GM11168 (cell line): ENCODE data around the gene POLR3E.
"Not testable (repeated sequence)": the region's sequence is repeated elsewhere in the genome, so short reads cannot be mapped to it uniquely, and the experiment has no call there.

Source experiments
- in situ Hi-C: fragments of 300-500 bp; cut with MboI; formaldehyde crosslinking; loops from one replicate; pipeline ENCODE4 v1.12.0; 2022; ENCODE audit warnings: low sequenced_read_pairs; ENCODE audit not compliant: unreplicated experiment

Gene POLR3E

DNA sequence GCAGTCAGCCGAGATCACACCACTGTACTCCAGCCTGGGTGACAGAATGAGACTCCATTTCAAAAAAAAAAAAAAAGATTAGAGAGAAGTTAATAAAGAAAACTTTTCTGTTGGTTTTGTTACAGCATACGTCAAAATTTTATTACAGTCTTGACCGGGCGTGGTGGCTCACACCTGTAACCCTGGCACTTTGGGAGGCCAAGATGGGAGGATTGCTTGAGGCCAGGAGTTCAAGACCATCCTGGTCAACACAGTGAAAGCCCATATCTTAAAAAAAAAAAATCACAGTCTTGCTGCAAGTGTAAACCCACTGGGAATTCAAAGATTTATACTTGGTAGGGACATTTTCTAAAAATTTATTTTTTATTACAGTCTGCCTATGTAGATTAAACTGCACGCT is 6.2 kb upstream of the POLR3E start:
- in situ Hi-C loops: no loop called here

DNA sequence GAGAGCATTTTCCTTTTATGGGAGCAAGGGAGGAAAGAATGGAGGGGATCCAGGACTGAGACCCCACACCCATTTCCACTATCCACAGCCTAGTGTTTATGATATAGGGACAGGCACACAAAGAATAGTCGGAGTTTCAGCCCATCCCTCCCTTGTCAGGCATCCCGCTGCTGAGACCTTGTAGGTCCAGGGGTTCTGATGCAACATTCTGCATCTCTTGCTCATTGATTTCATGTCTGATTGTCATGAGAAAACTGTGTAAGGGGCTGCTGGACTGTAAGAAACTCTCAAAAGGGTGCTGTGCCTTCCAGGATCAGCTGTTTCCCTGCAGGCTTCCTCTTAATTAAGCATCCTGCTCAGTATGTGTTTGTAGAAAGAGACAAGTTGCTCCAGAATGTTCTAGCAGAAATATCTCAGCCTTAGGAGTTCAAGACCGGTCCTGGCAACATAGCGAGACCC is 5.3 kb upstream of the POLR3E start:
- in situ Hi-C loops: no loop called here

DNA sequence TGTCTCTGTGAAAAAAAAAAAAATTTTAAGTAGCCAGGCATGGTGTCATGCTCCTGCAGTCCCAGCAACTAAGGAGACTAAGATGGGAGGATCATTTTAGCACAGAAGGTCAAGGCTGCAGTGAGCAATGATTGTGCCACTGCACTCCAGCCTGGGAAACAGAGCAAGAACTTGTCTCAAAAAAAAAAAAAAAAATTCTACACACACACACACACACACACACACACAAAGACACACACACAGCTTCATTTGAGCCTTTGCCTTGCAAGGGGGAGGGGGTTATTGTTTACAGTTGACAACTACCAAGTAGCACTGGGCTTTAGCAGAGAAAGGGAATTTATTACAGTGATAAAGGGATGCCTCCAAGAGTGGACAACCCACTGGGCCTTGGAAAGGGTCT is 4.9 kb upstream of the POLR3E start:
- in situ Hi-C loops: no loop called here

DNA sequence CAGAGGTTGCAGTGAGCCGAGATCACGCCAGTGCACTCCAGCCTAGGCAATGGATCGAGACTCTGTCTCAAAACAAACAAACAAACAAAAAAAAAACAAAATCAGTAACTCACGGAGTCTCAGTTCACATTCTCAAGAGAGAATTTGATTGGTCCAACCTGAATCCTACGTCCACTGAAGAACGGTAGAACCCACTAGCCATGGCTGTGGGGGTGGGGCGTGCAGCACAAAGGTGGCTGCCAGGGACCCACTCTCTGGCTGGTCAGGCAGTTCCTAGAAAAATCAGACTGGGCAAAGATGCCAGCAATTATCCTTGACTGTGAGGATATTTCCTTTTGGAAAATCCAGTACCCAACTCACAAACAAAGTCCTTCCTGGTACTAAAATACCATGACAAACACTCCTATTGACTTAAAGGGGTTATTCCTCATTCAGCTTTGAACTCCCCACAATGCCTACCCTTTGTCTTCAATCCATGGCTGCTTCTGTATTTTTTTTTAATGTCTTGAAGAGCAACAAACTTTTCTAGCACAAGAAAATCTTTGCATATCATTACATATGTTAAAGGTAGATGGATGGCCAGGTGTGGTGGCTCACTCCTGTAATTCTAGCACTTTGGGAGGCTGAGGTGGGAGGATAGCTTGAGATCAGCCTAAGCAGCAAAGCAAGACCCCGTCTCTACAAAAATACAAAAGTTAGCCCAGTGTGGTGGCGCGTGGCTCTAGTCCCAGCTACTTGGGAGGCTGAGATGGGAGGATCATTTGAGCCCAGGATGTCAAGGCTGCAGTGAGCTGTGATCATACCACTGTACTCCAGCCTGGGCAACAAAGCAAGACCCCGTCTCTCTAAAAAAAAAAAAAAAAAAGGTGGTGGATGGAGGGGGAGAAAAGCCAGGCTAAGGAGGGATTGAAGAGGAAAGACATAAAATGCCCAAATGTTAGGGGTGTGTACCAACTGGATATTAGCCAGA is 3.8 kb upstream of the POLR3E start:
- in situ Hi-C loops: no loop called here

DNA sequence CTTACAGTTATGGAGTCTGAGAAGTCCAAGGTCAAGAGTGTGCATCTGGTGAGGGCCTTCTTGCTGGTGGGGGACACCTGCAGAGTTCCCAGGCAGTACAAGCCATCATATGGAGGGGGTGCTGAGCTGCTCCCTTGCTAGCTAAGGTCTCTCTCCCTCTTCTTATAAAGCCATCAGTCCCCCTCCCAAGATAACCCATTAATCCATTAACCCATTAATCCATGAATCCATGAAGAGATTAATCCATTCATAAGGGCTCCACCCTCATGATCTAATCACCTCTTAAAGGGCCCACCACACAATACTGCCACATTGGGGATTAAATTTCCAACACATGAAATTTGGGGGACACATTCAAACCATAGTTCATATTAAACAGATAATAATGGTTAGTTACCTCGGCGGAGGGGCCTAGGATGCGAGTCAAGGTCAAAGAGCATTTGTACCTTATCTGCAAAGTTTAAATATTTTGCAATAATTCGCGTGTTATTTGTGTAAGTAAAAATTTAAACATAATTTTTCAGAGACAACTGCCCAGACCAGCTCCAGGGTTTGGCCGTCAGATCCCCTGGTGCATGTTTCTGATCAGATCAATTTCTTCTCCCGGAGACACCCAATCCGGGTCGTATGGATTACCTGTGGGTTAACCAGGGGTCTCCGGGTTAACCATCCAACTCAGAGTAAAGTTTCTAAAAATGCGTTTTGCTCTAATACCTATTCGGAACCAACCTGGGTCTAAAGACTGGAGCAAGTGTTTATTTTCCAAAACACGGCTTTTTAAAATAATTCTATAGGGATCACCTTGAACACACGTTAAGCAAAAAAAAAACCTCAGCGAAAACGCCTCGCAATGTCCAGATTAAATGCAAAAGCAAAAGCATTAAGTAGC is 740 bp upstream of the POLR3E start:
- in situ Hi-C loops: loop anchor here (5.0 kb wide), 1 partner anchor 79 kb away; no protein-coding TSS in a partner anchor

DNA sequence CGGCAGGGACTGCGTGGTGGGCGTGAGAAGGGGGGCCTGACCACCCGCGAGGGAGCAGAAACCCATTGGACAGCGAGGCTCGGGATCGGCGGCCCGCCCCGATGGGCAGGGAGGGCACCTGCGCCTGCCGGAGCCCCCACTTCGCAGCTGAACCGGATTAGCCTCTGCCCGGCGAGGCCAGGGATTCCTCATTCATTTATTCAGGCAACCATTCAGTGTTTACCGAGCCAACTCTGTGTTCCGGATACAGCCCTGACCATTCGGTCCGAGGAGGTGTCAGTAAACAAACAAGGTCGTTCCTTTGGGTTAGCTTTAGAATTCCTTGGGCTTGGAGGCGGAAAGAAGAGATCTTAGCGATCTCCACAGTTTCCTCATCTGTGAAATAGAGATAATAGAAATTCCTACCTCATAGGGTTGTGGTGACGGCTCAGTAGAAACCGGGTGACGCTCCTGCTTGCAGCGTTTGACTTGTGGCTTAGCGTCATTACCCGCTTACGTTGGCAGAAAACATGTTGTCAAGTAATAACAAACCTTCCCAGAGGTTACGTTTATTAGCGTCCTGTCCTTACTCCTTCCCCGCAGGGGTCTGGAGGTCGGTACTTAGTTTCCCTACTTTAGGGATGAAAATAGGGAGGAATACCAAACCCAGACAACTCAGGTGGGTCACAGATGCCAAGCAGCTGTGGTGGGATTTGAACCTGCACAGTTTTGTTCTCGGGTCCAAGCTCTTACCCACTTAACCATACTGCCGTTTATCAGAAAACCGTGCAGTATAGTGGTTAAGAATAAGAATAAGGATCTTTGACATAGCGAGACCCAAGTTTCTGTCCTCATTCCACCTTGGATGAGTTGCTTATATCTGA is 893 bp downstream of the POLR3E start:
- in situ Hi-C loops: loop anchor here (5.0 kb wide), 1 partner anchor 81 kb away; no protein-coding TSS in a partner anchor

DNA sequence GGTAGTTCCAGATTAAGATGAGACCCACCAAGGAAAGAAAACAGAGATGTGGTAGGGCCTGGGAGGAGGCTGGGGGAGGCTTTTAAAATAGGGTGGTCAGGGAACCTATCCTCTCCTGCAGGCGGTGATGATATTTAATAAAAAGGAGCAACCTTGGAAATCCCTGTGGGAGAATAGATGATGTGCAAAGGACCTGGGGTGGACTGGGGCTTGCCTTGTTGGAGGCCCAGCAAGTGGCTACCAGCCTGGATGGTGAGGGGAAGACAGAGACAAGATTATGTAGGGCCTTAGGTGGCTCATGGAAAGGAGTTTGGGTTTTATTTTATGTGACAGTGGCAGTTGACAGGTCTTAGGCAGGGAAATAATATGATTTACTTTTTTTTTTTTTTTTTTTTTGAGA is 1.8 kb downstream of the POLR3E start:
- in situ Hi-C loops: loop anchor here (5.0 kb wide), 1 partner anchor 82 kb away; no protein-coding TSS in a partner anchor

DNA sequence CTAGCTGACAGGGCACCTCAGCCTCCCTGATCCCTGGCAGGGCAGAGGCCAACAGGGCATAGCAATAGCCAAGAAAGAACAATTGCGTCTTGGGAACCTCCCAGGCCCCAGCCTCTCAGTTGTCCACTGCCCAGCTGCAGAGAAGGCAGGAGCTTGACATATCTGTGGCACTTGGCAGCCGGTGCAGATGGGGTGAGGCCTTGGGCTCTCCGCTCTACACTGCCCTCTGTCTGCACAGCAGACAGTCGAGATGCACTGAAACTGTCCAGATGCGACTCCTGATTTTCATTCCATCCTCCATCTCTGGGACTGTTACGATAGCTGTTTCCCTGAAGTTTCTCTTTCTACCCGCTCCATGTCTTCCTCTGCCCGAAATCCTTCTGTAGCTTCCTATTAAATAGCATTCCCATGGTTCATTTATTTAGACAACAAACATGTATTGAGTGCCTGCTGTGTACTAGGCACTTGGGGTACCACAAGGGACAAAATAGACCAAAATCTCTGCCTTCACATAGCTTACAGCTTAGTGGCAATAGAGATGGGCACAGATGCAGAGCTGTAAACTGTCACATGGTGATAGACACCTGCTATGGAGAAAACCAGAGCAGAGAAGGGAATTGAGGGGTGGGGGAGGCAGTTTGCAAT is 3.3 kb downstream of the POLR3E start:
- in situ Hi-C loops: no loop called here

DNA sequence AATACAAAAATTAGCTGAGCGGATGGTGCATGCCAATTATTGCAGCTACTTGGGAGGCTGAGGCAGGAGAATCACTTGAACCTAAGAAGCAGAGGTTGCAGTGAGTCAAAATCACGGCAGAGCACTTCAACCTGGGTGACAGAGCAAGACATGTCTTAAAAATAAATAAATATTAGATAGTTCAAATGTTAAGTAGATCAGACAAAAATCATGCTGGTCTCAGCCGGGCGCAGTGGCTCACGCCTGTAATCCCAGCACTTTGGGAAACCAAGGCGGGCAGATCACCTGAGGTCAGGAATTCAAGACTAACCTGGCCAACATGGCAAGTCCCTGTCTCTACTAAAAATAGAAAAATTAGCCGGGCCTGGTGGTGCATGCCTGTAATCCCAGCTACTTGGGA is 4.2 kb downstream of the POLR3E start:
- in situ Hi-C loops: not testable (repeated sequence)

DNA sequence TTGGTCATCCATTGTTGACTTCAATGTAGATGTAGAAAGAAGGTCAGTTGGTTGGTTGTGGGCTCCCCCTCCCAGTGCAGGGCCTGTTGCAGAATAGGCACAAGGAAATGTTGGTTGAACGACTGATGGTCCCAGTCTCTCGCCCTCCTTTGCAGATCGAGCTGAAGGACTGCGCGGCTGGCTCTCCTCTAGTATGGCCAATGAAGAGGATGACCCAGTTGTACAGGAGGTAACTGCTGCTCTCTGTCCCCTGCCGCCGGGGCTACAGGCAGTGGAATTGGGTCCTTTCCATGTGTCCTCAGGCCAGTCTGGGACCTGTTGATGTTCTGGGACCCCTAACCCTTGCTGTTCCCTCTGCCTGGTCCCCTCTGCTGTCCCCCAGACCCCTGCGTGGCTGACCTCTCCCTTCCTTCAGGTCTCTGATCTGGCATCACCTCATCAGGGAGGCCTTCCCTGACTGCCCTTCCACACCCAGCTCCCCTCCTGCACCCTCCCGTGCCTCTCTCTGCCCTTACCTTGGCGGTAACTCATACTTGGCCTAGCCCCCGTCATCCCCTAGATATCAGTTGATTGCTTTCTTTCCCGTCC is 5.7 kb downstream of the POLR3E start:
- in situ Hi-C loops: no loop called here

DNA sequence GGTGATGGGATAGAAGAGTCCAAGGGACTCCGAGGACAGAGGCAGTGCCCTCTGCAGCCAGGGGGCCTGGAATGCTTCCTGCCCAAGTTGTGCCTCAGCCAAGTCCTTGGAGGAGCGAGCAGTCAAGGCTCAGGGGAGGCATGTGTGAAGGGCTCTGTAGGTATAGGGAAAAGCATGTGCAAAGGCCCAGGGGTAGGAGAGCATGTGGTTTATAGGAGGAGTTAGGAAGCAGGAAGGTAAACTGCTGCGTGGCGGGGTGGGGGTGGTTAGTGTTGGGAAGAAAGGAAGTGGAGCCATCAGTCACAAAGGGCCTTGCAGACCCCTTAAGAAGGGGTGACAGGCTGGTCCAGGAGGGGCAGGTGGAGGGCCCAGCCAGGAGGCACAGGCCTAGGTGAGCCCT is 7.2 kb downstream of the POLR3E start:
- in situ Hi-C loops: no loop called here

DNA sequence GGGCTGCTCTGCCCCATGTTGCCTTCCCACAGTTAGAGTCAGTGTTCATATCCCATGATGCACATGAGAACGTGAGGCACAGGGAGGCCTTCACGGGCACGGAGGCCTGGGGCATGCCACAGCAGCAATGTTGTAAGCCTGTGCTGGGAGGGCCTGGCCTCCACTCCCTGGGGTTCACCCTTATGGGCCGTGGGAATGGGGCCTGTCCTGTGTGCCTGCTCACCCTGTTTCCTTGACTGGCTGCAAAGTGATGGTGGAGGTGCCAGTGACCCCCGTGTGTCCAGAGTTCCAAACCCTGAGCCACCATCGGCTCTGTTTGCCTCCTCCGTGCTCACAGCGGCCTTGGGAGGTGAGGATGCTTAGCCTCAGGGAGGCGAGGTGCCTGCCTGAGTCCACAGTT is 9.6 kb downstream of the POLR3E start:
- in situ Hi-C loops: no loop called here

DNA sequence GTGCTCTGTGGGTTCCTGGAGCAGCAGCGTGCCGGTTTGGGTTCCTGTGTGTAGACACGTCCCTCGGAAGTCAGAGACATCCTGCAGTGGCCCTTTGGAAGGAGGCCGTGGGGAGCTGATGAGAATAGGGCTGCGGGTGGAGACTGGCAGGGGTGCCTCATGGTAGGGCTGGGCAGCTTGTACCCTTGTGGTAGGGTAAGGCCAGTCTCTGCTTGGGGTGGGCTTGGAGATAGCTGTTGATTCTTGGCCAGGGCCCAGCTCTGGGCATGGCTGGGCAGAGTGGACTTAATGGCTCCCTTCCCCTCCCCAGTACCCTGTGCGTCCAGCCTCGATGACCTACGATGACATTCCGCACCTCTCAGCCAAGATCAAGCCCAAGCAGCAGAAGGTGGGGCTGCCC is 10.6 kb downstream of the POLR3E start:
- in situ Hi-C loops: no loop called here

DNA sequence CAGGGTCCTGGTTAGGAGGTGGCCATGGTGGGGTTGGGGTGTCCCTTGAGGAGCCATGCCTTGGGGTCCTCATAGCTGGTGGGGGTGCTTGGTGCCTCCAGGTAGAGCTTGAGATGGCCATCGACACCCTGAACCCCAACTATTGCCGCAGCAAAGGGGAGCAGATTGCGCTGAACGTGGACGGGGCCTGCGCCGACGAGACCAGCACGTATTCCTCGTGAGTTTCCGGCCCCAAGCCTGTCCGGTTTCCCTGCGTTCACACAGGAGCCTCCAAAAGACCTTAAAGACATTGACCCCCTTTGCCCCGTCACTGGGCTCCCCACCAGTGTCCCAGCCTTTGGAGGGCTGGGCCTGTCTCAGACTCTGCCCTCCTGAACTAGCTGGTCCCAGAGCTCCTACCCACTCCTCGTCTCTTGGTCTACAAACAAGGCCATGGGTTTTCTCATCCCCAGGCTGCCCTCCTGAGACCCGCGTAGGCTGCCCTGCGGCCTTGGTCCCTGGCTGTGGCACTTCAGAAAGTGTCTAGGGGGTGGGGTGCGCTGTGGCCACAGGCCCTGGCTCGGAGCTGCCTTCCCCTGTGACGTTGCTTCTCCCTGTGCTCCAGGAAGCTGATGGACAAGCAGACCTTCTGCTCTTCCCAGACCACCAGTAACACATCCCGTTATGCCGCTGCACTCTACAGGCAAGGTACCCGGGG is 11.8 kb downstream of the POLR3E start:
- in situ Hi-C loops: no loop called here

DNA sequence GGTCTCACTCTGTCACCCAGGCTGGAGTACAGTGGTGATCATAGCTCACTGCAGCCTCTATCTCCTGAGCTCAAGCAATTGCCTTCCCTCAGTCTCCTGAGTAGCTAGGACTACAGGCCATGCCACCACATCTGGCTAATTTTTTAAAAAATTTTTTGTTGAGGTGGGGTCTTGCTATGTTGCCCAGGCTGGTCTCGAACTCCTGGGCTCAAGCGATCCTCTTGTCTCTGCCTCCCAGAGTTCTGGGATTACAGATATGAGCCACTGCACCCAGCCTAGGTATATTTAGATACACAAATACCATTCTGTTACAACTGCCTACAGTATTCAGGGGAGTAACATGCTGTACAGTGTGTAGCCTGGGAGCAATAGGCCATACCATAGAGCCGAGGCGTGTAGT is 14.3 kb downstream of the POLR3E start:
- in situ Hi-C loops: no loop called here

DNA sequence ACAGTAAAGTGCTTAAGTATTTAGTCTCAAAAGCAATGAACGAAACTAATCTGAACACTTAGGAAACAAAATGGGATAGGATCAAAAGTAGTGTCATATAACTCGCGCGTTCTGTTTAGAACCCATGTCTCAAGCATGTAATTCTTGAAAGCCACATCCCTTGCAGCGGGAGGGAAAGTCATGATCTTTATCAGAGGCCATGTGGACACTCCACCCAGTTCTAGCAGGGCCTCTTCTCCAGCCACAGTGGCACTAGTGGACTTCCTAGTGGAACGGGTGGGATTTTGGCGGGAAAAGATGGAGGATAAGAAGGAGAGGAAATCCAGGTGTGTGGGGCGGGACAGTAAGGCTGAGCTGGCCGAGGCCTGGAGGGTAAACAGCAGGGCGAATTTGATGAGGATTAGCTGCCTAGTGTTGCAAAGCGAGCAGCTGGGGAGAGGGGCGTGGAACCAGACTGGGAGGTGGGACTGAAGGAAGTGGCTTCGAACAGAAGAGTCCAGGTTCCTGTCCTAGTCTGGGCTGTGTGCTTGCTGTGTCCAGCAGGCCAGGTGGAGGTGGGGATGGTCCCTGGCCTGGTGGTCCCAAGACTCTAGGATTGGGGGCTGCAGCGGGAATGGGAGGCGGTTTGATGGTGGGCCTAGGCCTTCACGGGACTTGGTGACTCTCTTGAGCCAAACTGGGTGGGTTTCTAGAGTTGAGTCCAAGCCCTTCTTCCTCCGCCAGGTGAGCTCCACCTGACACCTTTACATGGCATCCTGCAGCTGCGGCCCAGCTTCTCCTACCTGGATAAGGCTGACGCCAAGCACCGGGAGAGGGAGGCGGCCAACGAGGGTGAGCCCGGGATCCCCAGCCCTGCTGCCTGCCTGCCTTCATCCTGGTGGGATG is 15.9 kb downstream of the POLR3E start:
- in situ Hi-C loops: no loop called here

DNA sequence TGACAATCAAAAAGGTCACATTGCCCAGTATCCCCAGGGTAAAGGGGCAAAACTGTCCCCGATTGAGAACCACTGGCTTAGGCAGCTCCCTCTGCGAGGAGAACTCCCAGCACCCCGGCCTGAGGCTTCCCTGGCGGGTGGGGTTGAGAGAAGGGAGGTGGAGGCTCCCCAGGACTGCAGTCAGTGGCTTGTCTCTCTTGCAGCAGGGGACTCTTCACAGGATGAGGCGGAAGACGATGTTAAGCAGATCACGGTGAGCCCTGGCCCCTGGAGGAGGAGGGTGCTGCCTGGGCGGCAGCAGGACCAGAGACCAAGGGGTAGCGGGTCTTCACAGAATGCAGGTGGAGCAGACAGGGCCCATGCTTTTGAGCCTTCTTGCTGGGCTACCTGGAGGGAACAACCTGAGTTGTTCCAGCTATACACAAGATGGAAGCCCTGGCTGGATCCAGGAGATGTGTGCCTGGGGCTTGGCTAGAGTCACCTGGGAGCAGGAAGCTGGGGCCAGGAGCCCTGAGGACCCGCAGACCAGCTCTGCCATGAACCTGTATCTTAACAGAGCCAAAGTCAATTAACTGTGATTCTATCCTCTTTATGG is 16.8 kb downstream of the POLR3E start:
- in situ Hi-C loops: no loop called here
